ENCODE results near the gene VAT1L. TPM values are rescaled to one million over a fixed set of nuclear protein-coding genes. Genes with fewer than 3 reads are reported as not detected.

Gene VAT1L
- total RNA-seq, 4 donors from 2014 or later: 0.89 to 4.7 (median 2.3) TPM

DNA sequence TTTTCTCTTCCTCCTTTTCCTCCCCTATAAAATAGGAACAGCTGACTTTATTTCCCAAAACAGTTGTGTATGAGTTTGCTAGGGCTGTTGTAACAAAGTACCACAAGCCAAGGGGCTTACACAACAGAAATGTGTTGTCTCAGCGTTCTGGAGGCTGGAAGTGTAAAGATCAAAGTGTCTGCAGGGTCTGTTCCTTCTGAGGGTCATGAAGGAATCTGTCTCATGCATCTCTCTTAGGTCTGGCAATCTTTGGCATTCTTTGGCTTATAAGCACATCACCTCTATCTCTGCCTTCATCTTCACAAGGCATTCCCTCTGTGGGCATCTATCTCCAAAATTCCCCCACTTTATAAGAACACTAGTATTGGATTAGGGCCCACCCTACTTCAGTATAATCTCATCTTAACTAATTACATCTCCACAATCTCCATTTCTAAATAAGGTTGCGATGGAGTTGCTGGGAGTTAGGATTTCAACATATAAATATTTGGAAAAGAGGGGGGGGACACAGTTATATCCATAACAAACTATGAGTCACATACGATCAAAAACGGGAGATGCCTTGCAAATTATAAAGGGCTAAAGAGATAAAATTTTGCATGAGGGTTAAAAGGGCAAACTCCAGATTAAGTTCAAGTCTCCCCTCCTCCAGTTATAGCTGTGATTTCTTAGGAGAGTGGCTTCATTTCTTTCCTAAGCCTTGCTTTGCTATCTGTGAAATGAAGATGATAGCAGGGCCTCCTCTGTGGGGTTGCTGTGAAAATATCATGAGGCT lies 109.7 kb downstream of the VAT1L start:
- H3K27ac ChIP-seq: no peak overlapping the region

DNA sequence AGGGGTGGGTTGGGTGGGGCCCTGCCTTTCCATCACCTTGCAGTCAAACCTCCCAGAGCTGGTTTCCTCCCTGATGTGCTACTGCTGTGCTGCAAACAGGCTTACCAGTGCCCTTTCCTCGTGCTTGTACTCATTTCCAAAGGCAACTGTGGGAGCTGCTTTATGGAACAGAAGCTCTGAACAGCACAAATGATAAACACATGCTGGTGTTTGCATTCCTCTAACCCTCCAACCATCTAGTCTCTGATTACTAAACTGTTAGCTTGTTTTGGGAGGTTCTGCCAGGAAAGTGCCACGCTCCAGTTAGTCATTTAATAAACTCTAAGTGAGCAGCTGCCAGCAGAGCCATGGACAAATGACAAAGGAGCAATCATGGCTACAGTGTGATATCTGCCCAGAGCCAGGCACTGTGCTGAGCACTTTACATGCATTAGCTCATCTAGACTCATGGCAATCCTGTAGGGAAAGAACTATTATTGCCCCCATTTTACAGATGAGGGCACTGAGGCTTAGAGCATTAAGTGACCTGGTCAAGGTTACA lies 110.4 kb downstream of the VAT1L start:
- Histone ChIP-seq H3K27me3 (no peaks in the 10 kb centered on the region), H3K36me3 (no peaks in the 10 kb centered on the region), H3K4me1 (peaks cover 0 to 9% (median 0%) of the 10 kb centered on the region in 3 donors), H3K4me3 (no peak overlapping the region), H3K27ac (no peak overlapping the region), H3K9me3 (no peaks in the 10 kb centered on the region)
- TF ChIP-seq, protein P1, sequence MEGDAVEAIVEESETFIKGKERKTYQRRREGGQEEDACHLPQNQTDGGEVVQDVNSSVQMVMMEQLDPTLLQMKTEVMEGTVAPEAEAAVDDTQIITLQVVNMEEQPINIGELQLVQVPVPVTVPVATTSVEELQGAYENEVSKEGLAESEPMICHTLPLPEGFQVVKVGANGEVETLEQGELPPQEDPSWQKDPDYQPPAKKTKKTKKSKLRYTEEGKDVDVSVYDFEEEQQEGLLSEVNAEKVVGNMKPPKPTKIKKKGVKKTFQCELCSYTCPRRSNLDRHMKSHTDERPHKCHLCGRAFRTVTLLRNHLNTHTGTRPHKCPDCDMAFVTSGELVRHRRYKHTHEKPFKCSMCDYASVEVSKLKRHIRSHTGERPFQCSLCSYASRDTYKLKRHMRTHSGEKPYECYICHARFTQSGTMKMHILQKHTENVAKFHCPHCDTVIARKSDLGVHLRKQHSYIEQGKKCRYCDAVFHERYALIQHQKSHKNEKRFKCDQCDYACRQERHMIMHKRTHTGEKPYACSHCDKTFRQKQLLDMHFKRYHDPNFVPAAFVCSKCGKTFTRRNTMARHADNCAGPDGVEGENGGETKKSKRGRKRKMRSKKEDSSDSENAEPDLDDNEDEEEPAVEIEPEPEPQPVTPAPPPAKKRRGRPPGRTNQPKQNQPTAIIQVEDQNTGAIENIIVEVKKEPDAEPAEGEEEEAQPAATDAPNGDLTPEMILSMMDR (IDR thresholded peaks at IDR 0.05): no peak
- TF ChIP-seq EP300 (IDR thresholded peaks at IDR 0.05): no peak
- TF ChIP-seq POLR2A (IDR thresholded peaks at IDR 0.05): no peak
- TF ChIP-seq POLR2AphosphoS5 (IDR thresholded peaks at IDR 0.05): no peak
- WGBS, 2 donors (ENCODE audit: low coverage in 1 of 2): 40 to 50% methylated on average over 1 of the region's 2 CpGs
- ATAC-seq: no peak

More for the DNA sequence above, 109.7 kb downstream of the VAT1L start:
- H3K9me3 ChIP-seq: no peaks in the 10 kb centered on the region
- no peaks in the 10 kb centered on the region for H3K36me3 ChIP-seq
- H3K4me3 ChIP-seq: no peak overlapping the region
- TF ChIP-seq POLR2A (IDR thresholded peaks at IDR 0.05) (no peak), EP300 (IDR thresholded peaks at IDR 0.05) (no peak), POLR2AphosphoS5 (IDR thresholded peaks at IDR 0.05) (no peak)
- TF ChIP-seq, protein P1 (IDR thresholded peaks at IDR 0.05): no peak
- no peaks in the 10 kb centered on the region for H3K27me3 ChIP-seq
- peaks cover 0 to 9% (median 0%) of the 10 kb centered on the region in 3 donors for H3K4me1 ChIP-seq
- ATAC-seq: no peak
- WGBS, 2 donors (ENCODE audit: low coverage in 1 of 2): 27 to 49% methylated on average over 3 to 4 of the region's 4 CpGs

DNA sequence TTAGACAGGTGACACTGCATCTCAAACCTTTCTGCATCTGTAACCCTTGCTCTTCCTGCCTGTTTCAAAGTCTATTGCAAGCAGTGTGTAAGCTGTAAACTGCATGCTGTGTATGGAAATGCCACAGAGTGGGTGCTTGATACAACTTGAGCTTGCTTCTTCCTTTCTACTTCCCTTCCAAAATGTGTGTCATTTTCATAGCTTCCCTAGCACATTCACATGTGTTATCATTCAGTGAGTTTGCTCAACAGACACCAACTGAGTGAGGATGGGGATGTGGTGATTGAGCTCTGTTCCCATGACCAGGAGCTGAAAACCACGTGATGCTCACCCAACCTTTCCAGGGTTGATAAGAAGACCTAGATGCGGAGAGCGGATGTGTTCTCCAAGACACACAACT lies 111.1 kb downstream of the VAT1L start:
- 97 to 100% methylated on average over 3 of the region's 3 CpGs for whole genome bisulfite sequencing, 2 donors (ENCODE audit: low coverage in 1 of 2)
- ATAC-seq: no peak
- no peaks in the 10 kb centered on the region for H3K9me3 ChIP-seq
- TF ChIP-seq POLR2AphosphoS5 (IDR thresholded peaks at IDR 0.05) (no peak), POLR2A (IDR thresholded peaks at IDR 0.05) (no peak), EP300 (IDR thresholded peaks at IDR 0.05) (no peak)
- TF ChIP-seq, protein P1 (IDR thresholded peaks at IDR 0.05): no peak
- H3K4me1 ChIP-seq: peaks cover 0 to 9% (median 0%) of the 10 kb centered on the region in 3 donors
- no peaks in the 10 kb centered on the region for H3K36me3 ChIP-seq
- no peak overlapping the region for H3K27ac ChIP-seq
- H3K27me3 ChIP-seq: no peaks in the 10 kb centered on the region
- no peak overlapping the region for H3K4me3 ChIP-seq

DNA sequence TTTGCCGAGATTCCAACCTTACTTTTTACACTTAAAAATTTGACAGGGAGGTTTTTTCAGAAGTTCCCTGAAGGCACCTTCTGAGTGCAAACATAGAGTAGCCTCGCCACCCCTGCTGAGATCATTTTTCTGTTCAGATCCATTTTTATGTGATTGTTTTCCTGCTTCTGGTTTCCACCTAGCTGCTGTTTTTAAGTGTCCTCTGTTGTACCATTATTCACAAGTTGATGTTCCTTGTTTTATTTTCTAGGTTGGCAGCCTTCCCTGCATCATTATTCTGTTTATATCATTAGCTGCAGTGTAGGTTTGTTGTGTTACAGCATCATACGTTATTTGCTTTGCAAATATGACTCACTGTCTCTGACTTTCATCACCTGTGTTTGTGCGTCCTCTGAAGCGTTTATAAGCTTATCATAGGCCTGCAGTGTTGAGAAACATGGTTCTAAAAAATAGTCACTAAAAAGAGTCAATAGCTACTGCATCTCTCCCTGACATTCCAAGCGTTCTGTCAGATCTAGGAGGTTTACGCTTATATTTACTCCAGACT lies 117.1 kb downstream of the VAT1L start:
- no peaks in the 10 kb centered on the region for H3K4me1 ChIP-seq
- no peaks in the 10 kb centered on the region for H3K27me3 ChIP-seq
- no peak overlapping the region for H3K27ac ChIP-seq
- no peaks in the 10 kb centered on the region for H3K9me3 ChIP-seq
- WGBS, 2 donors (ENCODE audit: low coverage in 1 of 2): 86 to 88% methylated on average over 7 of the region's 7 CpGs
- ATAC-seq: no peak
- no peak overlapping the region for H3K4me3 ChIP-seq
- H3K36me3 ChIP-seq: no peaks in the 10 kb centered on the region
- TF ChIP-seq POLR2A (IDR thresholded peaks at IDR 0.05) (no peak), POLR2AphosphoS5 (IDR thresholded peaks at IDR 0.05) (no peak), EP300 (IDR thresholded peaks at IDR 0.05) (no peak)
- TF ChIP-seq, protein P1 (IDR thresholded peaks at IDR 0.05): no peak
